IMR-90 (cell line): Measurements from ENCODE around the gene CAPN10. TPM values are rescaled to one million over a fixed set of nuclear protein-coding genes. Genes with fewer than 3 reads are reported as not detected.

Experiments
- ATAC-seq: fragments of 200-7000 bp; cut with Tn5 transposase; 2 replicates; pipeline ENCODE4 v1.9.1; 2020; ENCODE audit warnings: low read depth, mild to moderate bottlenecking, moderate library complexity
- BruUV-seq: library from RNA; stranded (reverse); fragments of 400-500 nt; replicated peaks from 2 replicates; lab custom pipeline; 2021; lab: Mats Ljungman, UMichigan
- CTCF ChIA-PET: fragments of 300-600 bp; formaldehyde crosslinking; extraction: SDS; loops from one replicate; lab custom pipeline; 2021; ENCODE audit warnings: antibody characterized with exemption; lab: Yijun Ruan, JAX
- POLR2A ChIA-PET: fragments of 300-600 bp; sonication (Branson Sonifier 250); formaldehyde crosslinking; loops from one replicate; lab custom pipeline; 2022; ENCODE audit warnings: antibody characterized with exemption; ENCODE audit not compliant: unreplicated experiment; lab: Charles Lee
- DNase-seq: peaks from one replicate; pipeline ENCODE4 v3.0.0; 2013
- H2AFZ ChIP-seq: replicated peaks from 2 replicates; pipeline ENCODE3; 2013; ENCODE audit warnings: low read length, mild to moderate bottlenecking; ENCODE audit not compliant: poor library complexity
- H2AK5ac ChIP-seq: 2 replicates; pipeline ENCODE4 v1.6.1; 2013; ENCODE audit warnings: low read depth, low read length, inconsistent platforms
- H2AK9ac ChIP-seq: replicated peaks from 2 replicates; pipeline ENCODE3; 2013; ENCODE audit warnings: mild to moderate bottlenecking, low read depth, low read length, moderate library complexity; ENCODE audit not compliant: poor library complexity
- H2BK120ac ChIP-seq: 2 replicates; pipeline ENCODE4 v1.6.1; 2013; ENCODE audit warnings: low read depth, low read length, inconsistent platforms
- H2BK15ac ChIP-seq: 3 replicates; pipeline ENCODE4 v1.6.1; 2013; ENCODE audit warnings: low read depth, low read length, inconsistent platforms
- H2BK20ac ChIP-seq: 2 replicates; pipeline ENCODE4 v1.6.1; 2013; ENCODE audit warnings: low read depth, mild to moderate bottlenecking, inconsistent platforms, low read length, moderate library complexity
- H2BK5ac ChIP-seq: 2 replicates; pipeline ENCODE4 v1.6.1; 2013; ENCODE audit warnings: mild to moderate bottlenecking, low read depth, low read length, inconsistent platforms; ENCODE audit not compliant: poor library complexity, severe bottlenecking
- H3K14ac ChIP-seq: replicated peaks from 2 replicates; pipeline ENCODE4 v1.6.1; 2013; ENCODE audit warnings: low read depth, low read length, inconsistent platforms
- H3K18ac ChIP-seq: 2 replicates; pipeline ENCODE4 v1.6.1; 2013; ENCODE audit warnings: low read depth, low read length, control low read depth
- H3K23ac ChIP-seq: 2 replicates; pipeline ENCODE4 v1.6.1; 2013; ENCODE audit warnings: low read depth, low read length, inconsistent platforms
- H3K27ac ChIP-seq: 2 replicates; pipeline ENCODE4 v1.5.1; 2013; ENCODE audit warnings: mild to moderate bottlenecking, control low read depth, low read length; ENCODE audit not compliant: insufficient read depth
- H3K27me3 ChIP-seq: 2 replicates; pipeline ENCODE4 v1.6.1; 2013; ENCODE audit warnings: low read length; ENCODE audit not compliant: control insufficient read depth, insufficient read depth
- H3K36me3 ChIP-seq: 2 replicates; pipeline ENCODE4 v1.6.1; 2013; ENCODE audit warnings: low read length, mixed read lengths; ENCODE audit not compliant: control insufficient read depth, insufficient read depth
- H3K4ac ChIP-seq: 2 replicates; pipeline ENCODE4 v1.6.1; 2013; ENCODE audit warnings: low read depth, low read length, inconsistent platforms
- H3K4me1 ChIP-seq: 2 replicates; pipeline ENCODE4 v1.6.1; 2013; ENCODE audit warnings: low read length, mixed read lengths; ENCODE audit not compliant: control insufficient read depth, insufficient read depth
- H3K4me2 ChIP-seq: 2 replicates; pipeline ENCODE4 v1.6.1; 2013; ENCODE audit warnings: low read depth, mild to moderate bottlenecking, control low read depth, low read length, moderate library complexity
- H3K4me3 ChIP-seq: 2 replicates; pipeline ENCODE4 v1.5.1; 2013; ENCODE audit warnings: low read depth, mild to moderate bottlenecking, control low read depth, low read length, moderate library complexity; ENCODE audit not compliant: insufficient read depth
- H3K56ac ChIP-seq: 2 replicates; pipeline ENCODE4 v1.6.1; 2013; ENCODE audit warnings: low read length, inconsistent platforms; ENCODE audit not compliant: insufficient read depth; ENCODE audit errors: extremely low read depth
- H3K79me1 ChIP-seq, 2 experiments: 2 replicates each; pipeline ENCODE4 v1.6.1; 2013; ENCODE audit warnings: low read length in 2 of 2, inconsistent platforms in 1 of 2, low read depth in 1 of 2
- H3K9ac ChIP-seq: 2 replicates; pipeline ENCODE4 v1.6.1; 2013; ENCODE audit warnings: low read depth, low read length, control low read depth
- H3K9me1 ChIP-seq: 2 replicates; pipeline ENCODE4 v1.6.1; 2013; ENCODE audit warnings: low read length, inconsistent platforms; ENCODE audit not compliant: insufficient read depth
- H3K9me3 ChIP-seq: 2 replicates; pipeline ENCODE4 v1.6.1; 2013; ENCODE audit warnings: low read length; ENCODE audit not compliant: control insufficient read depth, insufficient read depth
- H4K20me1 ChIP-seq: 2 replicates; pipeline ENCODE4 v1.6.1; 2013; ENCODE audit warnings: low read length, inconsistent platforms; ENCODE audit not compliant: insufficient read depth
- H4K5ac ChIP-seq: 2 replicates; pipeline ENCODE4 v1.6.1; 2013; ENCODE audit warnings: mild to moderate bottlenecking, low read depth, low read length, control low read depth
- H4K8ac ChIP-seq, 2 experiments: 2 replicates each; pipeline ENCODE4 v1.6.1; 2013; ENCODE audit warnings: low read depth in 2 of 2, low read length in 2 of 2, control low read depth in 1 of 2, inconsistent platforms in 1 of 2
- H4K91ac ChIP-seq: 2 replicates; pipeline ENCODE4 v1.6.1; 2013; ENCODE audit warnings: low read depth, low read length, inconsistent platforms; ENCODE audit not compliant: insufficient read depth
- BHLHE40 ChIP-seq: fragments of 150-350 bp; IDR thresholded peaks from 2 replicates; pipeline ENCODE4 v1.6.1; 2016; ENCODE audit warnings: mild to moderate bottlenecking, low read depth, low read length
- CEBPB ChIP-seq: IDR thresholded peaks from 2 replicates; pipeline ENCODE4 v1.6.1; 2012; ENCODE audit warnings: low read depth, low read length, improper control_type of control experiment
- CHD1 ChIP-seq: IDR thresholded peaks from 2 replicates; pipeline ENCODE4 v1.6.1; 2012; ENCODE audit warnings: low read depth, low read length, improper control_type of control experiment
- CTCF ChIP-seq: conservative IDR thresholded peaks from 2 replicates; pipeline ENCODE4 v1.5.1; 2012; ENCODE audit warnings: mild to moderate bottlenecking, low read depth, low read length, improper control_type of control experiment
- FOS ChIP-seq: fragments of 150-350 bp; IDR thresholded peaks from 2 replicates; pipeline ENCODE4 v1.6.1; 2016; ENCODE audit warnings: low read depth, low read length
- MAFK ChIP-seq: IDR thresholded peaks from 2 replicates; pipeline ENCODE4 v1.6.1; 2012; ENCODE audit warnings: low read depth, low read length, improper control_type of control experiment
- MAZ ChIP-seq: IDR thresholded peaks from 2 replicates; pipeline ENCODE4 v1.6.1; 2012; ENCODE audit warnings: low read depth, mild to moderate bottlenecking, low read length, improper control_type of control experiment, moderate library complexity, borderline replicate concordance
- MXI1 ChIP-seq: IDR thresholded peaks from 2 replicates; pipeline ENCODE4 v1.6.1; 2012; ENCODE audit warnings: low read depth, mild to moderate bottlenecking, low read length, moderate library complexity, borderline replicate concordance
- NFE2L2 ChIP-seq: fragments of 150-350 bp; IDR thresholded peaks from 2 replicates; pipeline ENCODE4 v1.6.1; 2016; ENCODE audit warnings: low read depth, mild to moderate bottlenecking, low read length
- POLR2A ChIP-seq: IDR thresholded peaks from 2 replicates; pipeline ENCODE4 v1.6.1; 2012; ENCODE audit warnings: mild to moderate bottlenecking, low read depth, low read length
- RAD21 ChIP-seq: IDR thresholded peaks from 2 replicates; pipeline ENCODE4 v1.6.1; 2012; ENCODE audit warnings: low read length, improper control_type of control experiment
- RCOR1 ChIP-seq: IDR thresholded peaks from 2 replicates; pipeline ENCODE4 v1.6.1; 2012; ENCODE audit warnings: mild to moderate bottlenecking, low read length, improper control_type of control experiment; ENCODE audit not compliant: insufficient replicate concordance
- RFX5 ChIP-seq: IDR thresholded peaks from 2 replicates; pipeline ENCODE4 v1.8.0; 2012; ENCODE audit warnings: low read depth, mild to moderate bottlenecking, low read length, moderate library complexity
- SMC3 ChIP-seq: fragments of 150-350 bp; IDR thresholded peaks from 2 replicates; pipeline ENCODE4 v1.6.1; 2016; ENCODE audit warnings: low read depth, mild to moderate bottlenecking, antibody characterized with exemption, low read length, moderate library complexity
- USF2 ChIP-seq: fragments of 150-350 bp; IDR thresholded peaks from 2 replicates; pipeline ENCODE4 v1.6.1; 2017; ENCODE audit warnings: mild to moderate bottlenecking, antibody characterized with exemption, low read length, low read depth
- WGBS, 2 experiments: methylation state at CpG; one replicate each; pipeline versions ENCODE4 v1.1.5 to v1.1.7; 2013; ENCODE audit warnings: missing lambda C conversion rate in 2 of 2; ENCODE audit not compliant: insufficient read length in 1 of 2; ENCODE audit errors: extremely low coverage in 2 of 2; 5-methylcytosine and 5-hydroxymethylcytosine counted together
- dilution Hi-C: fragments of 300-500 bp; cut with HindIII; formaldehyde crosslinking; loops from one replicate; pipeline ENCODE4 v1.14.3; 2018; ENCODE audit warnings: low sequenced_read_pairs; ENCODE audit not compliant: unreplicated experiment
- in situ Hi-C: fragments of 300-500 bp; cut with MboI; formaldehyde crosslinking; loops from 3 replicates; pipeline ENCODE4 v1.14.3; 2019; ENCODE audit warnings: low sequenced_read_pairs, inconsistent platforms, mixed read lengths
- intact Hi-C: fragments of 100-400 bp; cut with micrococcal nuclease; formaldehyde crosslinking; loops from 2 replicates; pipeline ENCODE4 v1.10.0; 2022
- polyA plus RNA-seq, 3 experiments: library from polyadenylated mRNA; depleted of rRNA; stranded (reverse); fragments of >200 nt; gene quantifications; 2 replicates each; pipeline ENCODE4 v1.2.3, GENCODE V29; 2012; ENCODE audit warnings: low replicate concordance in 1 of 3
- total RNA-seq: library from RNA; depleted of rRNA; stranded (reverse); fragments of >200 nt; gene quantifications from 2 replicates; pipeline ENCODE4 v1.2.3, GENCODE V29; 2012
- TF ChIP-seq, protein P1 (sequence below): fragments of 150-350 bp; IDR thresholded peaks from 2 replicates; pipeline ENCODE4 v1.6.1; 2016; ENCODE audit warnings: low read depth, mild to moderate bottlenecking, low read length, moderate library complexity, borderline replicate concordance

Gene CAPN10
- total and polyA plus RNA-seq, 2 of the 4 experiments (the other 2 are of a cell fraction), result 6.3 to 20.9 TPM

DNA sequence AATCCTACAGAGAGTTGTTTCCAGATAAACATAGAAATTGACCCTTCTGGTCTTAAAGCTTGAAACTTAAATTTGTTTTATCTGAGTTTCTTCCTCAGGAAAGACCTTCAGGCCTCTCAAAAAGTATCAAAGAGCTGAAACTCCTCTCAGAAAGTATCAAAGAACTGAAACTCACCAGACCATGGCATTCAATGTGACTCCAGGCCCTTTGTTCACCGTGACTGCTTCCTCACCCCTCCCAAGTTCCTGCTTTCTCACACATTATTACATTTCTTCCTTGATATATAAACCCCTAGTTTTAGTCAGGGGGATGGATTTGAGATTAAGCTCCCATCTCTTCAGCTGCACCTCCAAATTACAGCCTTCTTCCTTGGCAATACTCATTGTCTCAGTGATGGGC lies 34.7 kb upstream of the CAPN10 start:
- Histone ChIP-seq H3K27me3 (no peaks in the 10 kb centered on the region), H2AK9ac (no peak overlapping the region), H4K5ac (no peak overlapping the region), H2BK20ac (no peak overlapping the region), H3K18ac (no peak overlapping the region), H2AFZ (no peak overlapping the region), H4K8ac (no peak overlapping the region), H3K4me2 (no peak overlapping the region), H3K79me1 (peaks cover 13 to 33% of the 10 kb centered on the region in 2 experiments), H3K4ac (no peak overlapping the region), H4K91ac (no peak overlapping the region), H3K36me3 (peaks cover 11% of the 10 kb centered on the region), H3K23ac (no peak overlapping the region), H3K4me1 (no peaks in the 10 kb centered on the region), H3K56ac (no peak overlapping the region), H2AK5ac (no peak overlapping the region), H3K4me3 (no peak overlapping the region), H2BK120ac (no peak overlapping the region), H3K27ac (no peak overlapping the region), H2BK5ac (no peak overlapping the region), H3K9me1 (peaks cover 15% of the 10 kb centered on the region; the same call in 1 of the 2 replicates), H2BK15ac (no peak overlapping the region), H3K14ac (no peak overlapping the region), H3K9me3 (no peaks in the 10 kb centered on the region), H4K20me1 (peaks cover 9% of the 10 kb centered on the region), H3K9ac (no peak overlapping the region)
- in situ Hi-C loops, result no loop called here
- no TSS peak for BruUV-seq
- ATAC-seq, result no peak
- POLR2A ChIA-PET, result no interaction called here
- intact Hi-C loops, result no loop called here
- TF ChIP-seq MAFK (no peak), POLR2A (no peak), USF2 (no peak), CEBPB (no peak), CHD1 (no peak), RFX5 (no peak), CTCF (no peak), NFE2L2 (no peak), SMC3 (no peak), MAZ (no peak), BHLHE40 (no peak), FOS (no peak), RCOR1 (no peak), MXI1 (no peak), RAD21 (no peak)
- TF ChIP-seq, protein P1, sequence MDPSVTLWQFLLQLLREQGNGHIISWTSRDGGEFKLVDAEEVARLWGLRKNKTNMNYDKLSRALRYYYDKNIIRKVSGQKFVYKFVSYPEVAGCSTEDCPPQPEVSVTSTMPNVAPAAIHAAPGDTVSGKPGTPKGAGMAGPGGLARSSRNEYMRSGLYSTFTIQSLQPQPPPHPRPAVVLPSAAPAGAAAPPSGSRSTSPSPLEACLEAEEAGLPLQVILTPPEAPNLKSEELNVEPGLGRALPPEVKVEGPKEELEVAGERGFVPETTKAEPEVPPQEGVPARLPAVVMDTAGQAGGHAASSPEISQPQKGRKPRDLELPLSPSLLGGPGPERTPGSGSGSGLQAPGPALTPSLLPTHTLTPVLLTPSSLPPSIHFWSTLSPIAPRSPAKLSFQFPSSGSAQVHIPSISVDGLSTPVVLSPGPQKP, result no peak
- dilution Hi-C loops, result no loop called here
- no peak for DNase-seq
- WGBS, 2 experiments, result no CpG with 5 or more reads among the region's 1 CpG
- CTCF ChIA-PET, result no interaction called here
